H9 (cell line): ENCODE measurements around the gene TRMT1L. TPM values are rescaled to one million over a fixed set of nuclear protein-coding genes. Genes with fewer than 3 reads are reported as not detected.
A peak's percentile ranks its signal among the peaks of the same experiment; 100 is the strongest.

ENCODE experiments used
- DNase-seq: peaks from one replicate; pipeline ENCODE4 v3.0.0-alpha.2; 2017
- H2AFZ ChIP-seq: one replicate; pipeline ENCODE4 v1.6.1; 2013; ENCODE audit warnings: mild to moderate bottlenecking, low read length, control low read depth, moderate library complexity
- H2AK5ac ChIP-seq: 2 replicates; pipeline ENCODE4 v1.6.1; 2013; ENCODE audit warnings: low read length, control low read depth, mixed read lengths; ENCODE audit not compliant: insufficient read length
- H2BK120ac ChIP-seq: one replicate; pipeline ENCODE4 v1.6.1; 2013; ENCODE audit warnings: low read depth, mild to moderate bottlenecking, low read length, control low read depth, inconsistent platforms; ENCODE audit not compliant: poor library complexity, severe bottlenecking
- H2BK12ac ChIP-seq: 2 replicates; pipeline ENCODE4 v1.6.1; 2013; ENCODE audit warnings: low read length, control low read depth, mixed read lengths, low read depth; ENCODE audit not compliant: insufficient read length
- H2BK15ac ChIP-seq: 2 replicates; pipeline ENCODE4 v1.6.1; 2013; ENCODE audit warnings: low read depth, low read length, control low read depth
- H2BK20ac ChIP-seq: one replicate; pipeline ENCODE4 v1.6.1; 2013; ENCODE audit warnings: low read depth, mild to moderate bottlenecking, low read length, control low read depth, inconsistent platforms; ENCODE audit not compliant: poor library complexity, severe bottlenecking
- H2BK5ac ChIP-seq: 2 replicates; pipeline ENCODE4 v1.6.1; 2013; ENCODE audit warnings: low read length, control low read depth, mixed read lengths; ENCODE audit not compliant: insufficient read length
- H3K14ac ChIP-seq: 2 replicates; pipeline ENCODE4 v1.6.1; 2013; ENCODE audit warnings: low read length, control low read depth; ENCODE audit not compliant: insufficient read depth
- H3K18ac ChIP-seq: 2 replicates; pipeline ENCODE4 v1.6.1; 2013; ENCODE audit warnings: low read depth, mild to moderate bottlenecking, mixed read lengths, low read length, control low read depth; ENCODE audit not compliant: insufficient read length
- H3K23ac ChIP-seq: 2 replicates; pipeline ENCODE4 v1.6.1; 2013; ENCODE audit warnings: low read length, control low read depth, mixed read lengths, low read depth; ENCODE audit not compliant: insufficient read length
- H3K23me2 ChIP-seq: 2 replicates; pipeline ENCODE4 v1.6.1; 2013; ENCODE audit warnings: low read depth, mild to moderate bottlenecking, mixed read lengths, low read length, control low read depth; ENCODE audit not compliant: insufficient read length, poor library complexity, severe bottlenecking
- H3K27ac ChIP-seq: 2 replicates; pipeline ENCODE4 v1.5.1; 2013; ENCODE audit warnings: low read length, control low read depth, mixed read lengths, low read depth; ENCODE audit not compliant: insufficient read length
- H3K27me3 ChIP-seq: 2 replicates; pipeline ENCODE4 v1.6.1; 2013; ENCODE audit warnings: low read length, control low read depth, inconsistent platforms; ENCODE audit not compliant: insufficient read depth
- H3K4ac ChIP-seq: 2 replicates; pipeline ENCODE4 v1.6.1; 2013; ENCODE audit warnings: low read depth, mild to moderate bottlenecking, control low read depth, inconsistent platforms, low read length, moderate library complexity
- H3K4me1 ChIP-seq: 2 replicates; pipeline ENCODE4 v1.6.1; 2013; ENCODE audit warnings: low read length, control low read depth, inconsistent platforms; ENCODE audit not compliant: insufficient read depth
- H3K4me2 ChIP-seq: 2 replicates; pipeline ENCODE4 v1.6.1; 2013; ENCODE audit warnings: low read length, control low read depth, mixed read lengths; ENCODE audit not compliant: insufficient read length, insufficient read depth
- H3K56ac ChIP-seq: 2 replicates; pipeline ENCODE4 v1.6.1; 2013; ENCODE audit warnings: low read depth, mild to moderate bottlenecking, mixed read lengths, low read length, control low read depth; ENCODE audit not compliant: insufficient read length
- H3K79me1 ChIP-seq: 2 replicates; pipeline ENCODE4 v1.6.1; 2013; ENCODE audit warnings: low read depth, mild to moderate bottlenecking, moderate library complexity, low read length, control low read depth, inconsistent platforms; ENCODE audit not compliant: insufficient read depth, poor library complexity, severe bottlenecking
- H3K79me2 ChIP-seq: 2 replicates; pipeline ENCODE4 v1.6.1; 2013; ENCODE audit warnings: low read length, control low read depth, inconsistent platforms; ENCODE audit not compliant: insufficient read depth
- H3K9ac ChIP-seq: 2 replicates; pipeline ENCODE4 v1.6.1; 2013; ENCODE audit warnings: low read length, control low read depth, mixed read lengths; ENCODE audit not compliant: insufficient read length; ENCODE audit errors: extremely low read depth
- H3K9me3 ChIP-seq: one replicate; pipeline ENCODE4 v1.6.1; 2013; ENCODE audit warnings: low read depth, low read length, inconsistent platforms; ENCODE audit not compliant: control insufficient read depth
- H3T11ph ChIP-seq: one replicate; pipeline ENCODE4 v1.6.1; 2013; ENCODE audit warnings: mild to moderate bottlenecking, low read length, control low read depth, inconsistent platforms
- H4K20me1 ChIP-seq: one replicate; pipeline ENCODE4 v1.6.1; 2013; ENCODE audit not compliant: control insufficient read depth, insufficient read length, insufficient read depth
- H4K5ac ChIP-seq: 2 replicates; pipeline ENCODE4 v1.6.1; 2013; ENCODE audit warnings: low read depth, mild to moderate bottlenecking, mixed read lengths, low read length, control low read depth; ENCODE audit not compliant: insufficient read length
- H4K8ac ChIP-seq: replicated peaks from 2 replicates; pipeline ENCODE4 v1.6.1; 2013; ENCODE audit warnings: low read length, control low read depth, mixed read lengths, low read depth; ENCODE audit not compliant: insufficient read length
- H4K91ac ChIP-seq: 2 replicates; pipeline ENCODE4 v1.6.1; 2013; ENCODE audit warnings: low read depth, mild to moderate bottlenecking, moderate library complexity, mixed read lengths, low read length, control low read depth; ENCODE audit not compliant: insufficient read length
- H3K27ac Mint-ChIP-seq, 3 experiments: 2 replicates in 2 of 3; 3 replicates in 1 of 3; pipeline ENCODE4 v1.8.0; 2020 to 2021; ENCODE audit warnings: mixed read lengths in 3 of 3, mild to moderate bottlenecking in 1 of 3, moderate library complexity in 1 of 3
- H3K27me3 Mint-ChIP-seq: 2 replicates; pipeline ENCODE4 v1.8.0; 2021; ENCODE audit warnings: low read depth, mild to moderate bottlenecking, moderate library complexity, mixed read lengths
- H3K36me3 Mint-ChIP-seq, 3 experiments: 2 replicates in 2 of 3; 3 replicates in 1 of 3; pipeline ENCODE4 v1.8.0; 2020 to 2021; ENCODE audit warnings: low read depth in 3 of 3, mixed read lengths in 3 of 3; ENCODE audit not compliant: insufficient read depth in 1 of 3
- H3K4me1 Mint-ChIP-seq, 2 experiments: 2 replicates each; pipeline ENCODE4 v1.8.0; 2020; ENCODE audit warnings: mixed read lengths in 2 of 2
- H3K4me3 Mint-ChIP-seq, 2 experiments: 2 replicates in 1 of 2; 3 replicates in 1 of 2; pipeline ENCODE4 v1.8.0; 2020 to 2021; ENCODE audit warnings: mild to moderate bottlenecking in 2 of 2, mixed read lengths in 2 of 2, moderate library complexity in 1 of 2
- H3K9me3 Mint-ChIP-seq, 2 experiments: 2 replicates in 1 of 2; 3 replicates in 1 of 2; pipeline ENCODE4 v1.8.0; 2020; ENCODE audit warnings: mild to moderate bottlenecking in 2 of 2, mixed read lengths in 2 of 2, moderate library complexity in 1 of 2
- WGBS: extraction: QIAGEN DNeasy Blood & Tissue Kit; methylation state at CpG from one replicate; pipeline ENCODE4 v1.1.7; 2013; ENCODE audit warnings: missing lambda C conversion rate, low lambda C conversion rate, mixed read lengths; ENCODE audit not compliant: insufficient read length; ENCODE audit errors: extremely low coverage; 5-methylcytosine and 5-hydroxymethylcytosine counted together
- total RNA-seq: library from RNA; stranded (reverse); gene quantifications from 2 replicates; pipeline ENCODE4 v1.2.1, GENCODE V29; 2021
- TF ChIP-seq, protein P1 (sequence below): fragments of 200-600 bp; sonication (generic); conservative IDR thresholded peaks from 3 replicates; pipeline ENCODE4 v1.8.0; 2021; ENCODE audit warnings: antibody characterized with exemption, mild to moderate bottlenecking

The TRMT1L gene
- total RNA-seq, 1 experiment from 2014 or later, result 17.9 TPM

DNA sequence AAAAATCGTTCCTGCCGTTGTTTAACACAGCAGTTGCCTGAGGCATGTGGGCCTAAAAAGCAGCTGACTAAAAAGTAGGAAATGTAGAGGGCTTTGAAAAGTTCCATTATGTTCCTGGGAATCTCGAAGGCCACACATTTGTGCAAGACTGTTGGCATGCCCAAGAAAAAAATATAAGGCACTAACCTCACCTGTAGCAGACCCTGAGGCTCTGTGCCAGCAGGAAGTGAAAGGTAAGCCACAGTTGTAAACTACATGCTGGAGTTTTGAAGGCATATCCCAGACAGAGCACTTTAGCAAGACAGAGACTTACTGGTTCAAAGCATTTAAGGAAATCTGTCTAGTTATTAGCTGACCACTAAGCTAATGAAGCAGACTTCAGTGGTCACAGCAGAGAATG is 52.7 kb downstream of the TRMT1L start:
- Histone ChIP-seq H2AK5ac (no peak overlapping the region), H3K27ac (no peak overlapping the region), H2BK120ac (no peak overlapping the region), H3T11ph (no peak overlapping the region), H2BK20ac (no peak overlapping the region), H3K18ac (no peak overlapping the region), H3K4ac (no peak overlapping the region), H3K79me2 (no peaks in the 10 kb centered on the region; the same call in 1 of the 2 replicates), H2BK5ac (no peak overlapping the region), H2AFZ (no peak overlapping the region), H3K23ac (no peak overlapping the region), H4K91ac (no peak overlapping the region), H3K27me3 (no peaks in the 10 kb centered on the region), H3K56ac (no peak overlapping the region), H3K9ac (no peak overlapping the region), H3K79me1 (no peaks in the 10 kb centered on the region), H2BK15ac (no peak overlapping the region), H4K5ac (no peak overlapping the region), H3K9me3 (no peaks in the 10 kb centered on the region), H4K8ac (no peak overlapping the region), H2BK12ac (no peak overlapping the region), H3K4me2 (no peak overlapping the region), H3K4me1 (no peaks in the 10 kb centered on the region), H3K23me2 (no peaks in the 10 kb centered on the region), H4K20me1 (no peaks in the 10 kb centered on the region), H3K14ac (no peak overlapping the region)
- peaks cover 10 to 12% of the 10 kb centered on the region in 2 experiments for H3K9me3 Mint-ChIP-seq
- peak overlapping the region in 1 of 3 experiments; percentile 88; a peak in 1 of 7 replicates for H3K27ac Mint-ChIP-seq
- H3K27me3 Mint-ChIP-seq, result no peaks in the 10 kb centered on the region; the same call in 1 of the 2 replicates
- H3K4me3 Mint-ChIP-seq, result no peak overlapping the region
- WGBS, result no CpG with 5 or more reads among the region's 3 CpGs
- DNase-seq, result no peak
- no peaks in the 10 kb centered on the region for H3K4me1 Mint-ChIP-seq
- H3K36me3 Mint-ChIP-seq, result peaks cover 18 to 42% (median 37%) of the 10 kb centered on the region in 3 experiments
- TF ChIP-seq, protein P1, sequence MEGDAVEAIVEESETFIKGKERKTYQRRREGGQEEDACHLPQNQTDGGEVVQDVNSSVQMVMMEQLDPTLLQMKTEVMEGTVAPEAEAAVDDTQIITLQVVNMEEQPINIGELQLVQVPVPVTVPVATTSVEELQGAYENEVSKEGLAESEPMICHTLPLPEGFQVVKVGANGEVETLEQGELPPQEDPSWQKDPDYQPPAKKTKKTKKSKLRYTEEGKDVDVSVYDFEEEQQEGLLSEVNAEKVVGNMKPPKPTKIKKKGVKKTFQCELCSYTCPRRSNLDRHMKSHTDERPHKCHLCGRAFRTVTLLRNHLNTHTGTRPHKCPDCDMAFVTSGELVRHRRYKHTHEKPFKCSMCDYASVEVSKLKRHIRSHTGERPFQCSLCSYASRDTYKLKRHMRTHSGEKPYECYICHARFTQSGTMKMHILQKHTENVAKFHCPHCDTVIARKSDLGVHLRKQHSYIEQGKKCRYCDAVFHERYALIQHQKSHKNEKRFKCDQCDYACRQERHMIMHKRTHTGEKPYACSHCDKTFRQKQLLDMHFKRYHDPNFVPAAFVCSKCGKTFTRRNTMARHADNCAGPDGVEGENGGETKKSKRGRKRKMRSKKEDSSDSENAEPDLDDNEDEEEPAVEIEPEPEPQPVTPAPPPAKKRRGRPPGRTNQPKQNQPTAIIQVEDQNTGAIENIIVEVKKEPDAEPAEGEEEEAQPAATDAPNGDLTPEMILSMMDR, result no peak
